Small intestine (tissue), 7 donors: ENCODE results near the gene DRAXIN. TPM values are rescaled to one million over a fixed set of nuclear protein-coding genes. Genes with fewer than 3 reads are reported as not detected.
A peak's percentile ranks its signal among the peaks of the same experiment; 100 is the strongest.

ENCODE experiments used
- DNase-seq, 2 donors: peaks; one replicate each; pipeline versions ENCODE4 v3.0.0 to v3.0.0-alpha.2; 2013
- FAIRE-seq: peaks from 2 replicates; lab custom pipeline; 2012; peaks lifted over from hg19 to GRCh38; lab: Jason Lieb, UNC
- H3K27ac ChIP-seq, 3 donors: one replicate each; pipeline ENCODE4 v1.5.1; 2013; ENCODE audit warnings: low read length in 2 of 3, mild to moderate bottlenecking in 2 of 3, control low read depth in 1 of 3, inconsistent platforms in 1 of 3, low read depth in 1 of 3, moderate library complexity in 1 of 3
- H3K27me3 ChIP-seq, 3 donors: one replicate each; pipeline ENCODE4 v1.6.1; 2013; ENCODE audit warnings: low read length in 3 of 3, inconsistent platforms in 1 of 3; ENCODE audit not compliant: control insufficient read depth in 3 of 3, insufficient read depth in 3 of 3
- H3K36me3 ChIP-seq, 3 donors: one replicate each; pipeline ENCODE4 v1.6.1; 2013; ENCODE audit warnings: low read length in 3 of 3, inconsistent platforms in 1 of 3, low read depth in 1 of 3, mild to moderate bottlenecking in 1 of 3, moderate library complexity in 1 of 3; ENCODE audit not compliant: control insufficient read depth in 3 of 3, insufficient read depth in 2 of 3
- H3K4me1 ChIP-seq, 3 donors: one replicate each; pipeline ENCODE4 v1.6.1; 2013; ENCODE audit warnings: low read length in 2 of 3, inconsistent platforms in 1 of 3, low read depth in 1 of 3, mild to moderate bottlenecking in 1 of 3, moderate library complexity in 1 of 3; ENCODE audit not compliant: control insufficient read depth in 3 of 3, insufficient read depth in 2 of 3
- H3K4me3 ChIP-seq, 3 donors: one replicate each; pipeline ENCODE4 v1.5.1; 2013; ENCODE audit warnings: low read length in 3 of 3, control low read depth in 1 of 3, inconsistent platforms in 1 of 3, low read depth in 1 of 3, mild to moderate bottlenecking in 1 of 3, moderate library complexity in 1 of 3
- H3K9me3 ChIP-seq, 2 donors: one replicate each; pipeline ENCODE4 v1.6.1; 2013; ENCODE audit warnings: low read depth in 1 of 2, low read length in 1 of 2; ENCODE audit not compliant: control insufficient read depth in 2 of 2, insufficient read depth in 1 of 2
- WGBS, 3 donors: extraction: QIAGEN DNeasy Blood & Tissue Kit; methylation state at CpG; one replicate each; pipeline ENCODE4 v1.1.7; 2013; 5-methylcytosine and 5-hydroxymethylcytosine counted together
- polyA plus RNA-seq, 4 donors: library from polyadenylated mRNA; stranded (reverse) in 3 of 4; unstranded in 1 of 4; fragments of 200-250 nt in 3 of 4; fragments of 120-200 nt in 1 of 4; gene quantifications; one replicate each; pipeline versions ENCODE4 v1.2.1 to v1.2.3, GENCODE V29; 2013
- donor health status: healthy with polysubstance abuse.
- donor health status: control.
- donor health status: control.
- donor health status: Bipolar disorder and iron deficiency.
- donor health status: healthy.

Gene DRAXIN
- polyA plus RNA-seq, 4 donors, result 0.07 to 0.15 TPM; not detected in 2

DNA sequence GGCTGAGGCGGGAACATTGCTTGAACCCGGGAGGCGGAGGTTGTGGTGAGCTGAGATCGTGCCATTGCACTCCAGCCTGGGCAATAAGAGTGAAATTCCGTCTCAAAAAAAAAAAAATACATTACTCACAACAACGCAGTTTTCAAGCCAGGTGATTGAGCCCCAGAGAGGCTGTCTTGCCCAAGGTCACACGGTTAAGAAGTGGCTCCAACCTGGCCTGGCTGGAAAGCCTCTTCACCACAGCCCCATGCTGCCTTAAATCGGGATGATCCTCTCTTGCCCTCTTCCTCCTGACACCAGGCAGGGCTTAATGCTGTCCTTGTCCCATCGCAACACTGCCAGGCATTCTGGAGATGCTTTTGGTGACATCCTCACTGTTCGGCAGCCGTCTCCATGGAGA is 21.6 kb downstream of the DRAXIN start:
- no peak for DNase-seq
- no peaks in the 10 kb centered on the region for H3K9me3 ChIP-seq
- no peaks in the 10 kb centered on the region for H3K4me1 ChIP-seq
- no peak for FAIRE-seq
- no peak overlapping the region for H3K27ac ChIP-seq
- peaks cover 0 to 3% (median 0%) of the 10 kb centered on the region in 3 donors for H3K27me3 ChIP-seq
- no peaks in the 10 kb centered on the region for H3K36me3 ChIP-seq
- H3K4me3 ChIP-seq, result no peak overlapping the region
- 73 to 81% (median 81%) methylated on average over 11 of the region's 11 CpGs for WGBS, 3 donors

DNA sequence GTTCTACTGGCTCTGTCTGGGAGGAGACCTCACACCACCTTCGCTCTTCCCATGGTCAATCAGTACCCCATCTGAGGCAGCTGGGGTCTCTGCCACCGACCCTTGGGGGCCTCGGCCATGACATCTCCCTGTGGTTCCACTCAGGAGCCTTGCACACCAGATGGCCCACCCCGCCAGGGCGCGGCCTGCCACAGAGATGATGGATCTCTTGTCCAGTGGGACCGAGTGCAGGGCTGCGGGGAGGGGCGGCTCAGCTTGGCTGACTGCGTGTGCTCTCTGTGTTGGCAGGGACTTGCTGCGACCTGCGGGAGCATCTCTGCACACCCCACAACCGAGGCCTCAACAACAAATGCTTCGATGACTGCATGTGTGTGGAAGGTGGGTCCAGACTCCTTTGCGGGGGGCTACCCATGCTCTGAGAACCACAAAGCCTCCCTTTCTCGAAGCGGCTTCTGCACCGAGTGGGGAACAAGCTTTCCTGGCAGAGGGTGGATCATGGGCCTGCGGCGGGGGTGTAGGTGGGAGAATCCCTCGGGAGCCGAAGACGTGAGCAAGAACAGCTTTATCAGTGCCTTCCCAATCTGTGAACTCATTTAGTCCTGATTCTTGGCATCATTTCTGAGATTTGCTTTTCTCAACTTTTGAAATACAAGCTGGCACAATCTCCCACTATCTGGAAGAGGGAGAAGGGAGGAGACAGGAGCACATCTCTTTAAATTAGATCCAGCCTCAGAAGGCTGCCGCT is 23.5 kb downstream of the DRAXIN start:
- WGBS, 3 donors, result 80 to 84% (median 84%) methylated on average over 24 of the region's 24 CpGs
- Histone ChIP-seq H3K36me3 (no peaks in the 10 kb centered on the region), H3K4me3 (no peak overlapping the region), H3K9me3 (no peaks in the 10 kb centered on the region), H3K4me1 (peaks cover 0 to 2% (median 0%) of the 10 kb centered on the region in 3 donors), H3K27ac (no peak overlapping the region), H3K27me3 (peaks cover 0 to 9% (median 0%) of the 10 kb centered on the region in 3 donors)
- FAIRE-seq, result no peak
- DNase-seq, result no peak

- 4 to 7% (median 7%) methylated on average over 44 of the region's 44 CpGs for WGBS, 3 donors
- peaks cover 0 to 9% (median 0%) of the 10 kb centered on the region in 3 donors for H3K27me3 ChIP-seq
- peak overlapping the region in 2 of 3 donors; percentile 32 to 49 for H3K4me3 ChIP-seq
- FAIRE-seq (no peak), DNase-seq (peak; percentile 67 to 76)
- H3K36me3 ChIP-seq, result no peaks in the 10 kb centered on the region
- H3K4me1 ChIP-seq, result peaks cover 0 to 2% (median 0%) of the 10 kb centered on the region in 3 donors
- peak overlapping the region in 2 of 3 donors; percentile 74 to 91 for H3K27ac ChIP-seq
- H3K9me3 ChIP-seq, result no peaks in the 10 kb centered on the region
Observed at GRCh38 chr1:11719313-11720032, 28.0 kb downstream of the DRAXIN start.

DNA sequence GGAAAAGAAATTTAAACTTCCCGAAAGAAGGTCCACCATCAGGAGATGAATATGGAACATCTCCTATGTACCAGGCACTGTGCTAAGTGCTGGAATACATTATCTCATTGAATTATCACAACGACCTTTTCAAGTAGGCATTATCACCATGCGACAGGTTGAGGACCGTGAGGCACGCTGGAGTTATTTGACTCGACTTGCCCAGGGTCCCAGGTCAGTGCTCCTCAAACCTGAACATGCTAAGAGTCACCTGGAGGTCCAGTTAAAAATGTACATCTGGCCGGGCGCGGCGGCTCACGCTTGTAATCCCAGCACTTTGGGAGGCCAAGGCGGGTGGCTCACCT is 28.5 kb downstream of the DRAXIN start:
- no peak for FAIRE-seq
- DNase-seq, result no peak
- Histone ChIP-seq H3K9me3 (no peaks in the 10 kb centered on the region), H3K36me3 (no peaks in the 10 kb centered on the region), H3K27me3 (peaks cover 0 to 9% (median 0%) of the 10 kb centered on the region in 3 donors), H3K4me3 (no peak overlapping the region), H3K27ac (no peak overlapping the region), H3K4me1 (peaks cover 0 to 2% (median 0%) of the 10 kb centered on the region in 3 donors)
- 54 to 77% (median 69%) methylated on average over 12 of the region's 12 CpGs for WGBS, 3 donors

DNA sequence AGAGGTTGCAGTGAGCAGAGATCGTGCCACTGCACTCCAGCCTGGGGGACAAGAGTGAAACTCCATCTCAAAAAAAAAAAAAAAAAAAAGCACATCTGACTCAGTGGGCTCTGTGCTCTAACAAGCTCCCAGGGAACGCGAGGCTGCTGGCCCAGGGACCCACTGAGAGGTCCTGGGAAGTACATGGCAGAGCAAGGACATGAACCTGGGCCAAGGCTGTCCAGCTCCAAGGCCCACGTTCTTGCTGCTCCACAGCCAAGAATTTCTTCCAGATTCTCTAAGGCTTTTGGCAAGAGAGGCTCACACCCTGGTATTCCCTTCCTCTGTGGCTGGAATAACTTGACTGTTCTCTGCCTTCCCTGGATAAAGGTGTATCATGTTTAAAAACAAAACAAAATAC is 29.0 kb downstream of the DRAXIN start:
- no peak overlapping the region for H3K4me3 ChIP-seq
- no peak for FAIRE-seq
- peaks cover 0 to 2% (median 0%) of the 10 kb centered on the region in 3 donors for H3K4me1 ChIP-seq
- H3K27me3 ChIP-seq, result peaks cover 0 to 8% (median 0%) of the 10 kb centered on the region in 3 donors
- H3K9me3 ChIP-seq, result no peaks in the 10 kb centered on the region
- H3K36me3 ChIP-seq, result no peaks in the 10 kb centered on the region
- 66 to 72% (median 67%) methylated on average over 4 of the region's 4 CpGs for WGBS, 3 donors
- no peak for DNase-seq
- no peak overlapping the region for H3K27ac ChIP-seq

DNA sequence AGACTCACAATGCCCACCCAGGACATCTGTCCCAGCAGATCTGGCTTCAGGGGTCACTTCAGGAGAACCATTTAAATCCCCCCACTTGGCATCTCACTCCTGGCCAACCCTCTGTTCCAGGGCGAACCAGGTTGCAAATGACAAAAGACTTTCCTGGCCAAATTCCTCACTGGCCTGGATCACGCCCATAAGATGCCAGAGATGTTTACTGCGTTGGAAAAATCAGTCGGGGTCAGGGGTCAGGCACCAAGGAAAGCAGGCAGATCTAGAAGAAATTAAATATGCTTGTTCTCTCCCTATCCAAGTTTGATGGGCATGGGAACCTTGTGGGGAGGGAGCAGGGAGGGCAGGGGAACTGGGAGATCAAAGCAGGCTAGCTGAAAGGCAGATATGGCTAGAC is 29.8 kb downstream of the DRAXIN start:
- H3K4me3 ChIP-seq, result no peak overlapping the region
- DNase-seq (no peak), FAIRE-seq (no peak)
- H3K27me3 ChIP-seq, result peaks cover 0 to 6% (median 0%) of the 10 kb centered on the region in 3 donors
- no peaks in the 10 kb centered on the region for H3K9me3 ChIP-seq
- no peak overlapping the region for H3K27ac ChIP-seq
- WGBS, 3 donors, result 31 to 68% (median 44%) methylated on average over 4 of the region's 4 CpGs
- no peaks in the 10 kb centered on the region for H3K36me3 ChIP-seq
- peaks cover 0 to 2% (median 0%) of the 10 kb centered on the region in 3 donors for H3K4me1 ChIP-seq

DNA sequence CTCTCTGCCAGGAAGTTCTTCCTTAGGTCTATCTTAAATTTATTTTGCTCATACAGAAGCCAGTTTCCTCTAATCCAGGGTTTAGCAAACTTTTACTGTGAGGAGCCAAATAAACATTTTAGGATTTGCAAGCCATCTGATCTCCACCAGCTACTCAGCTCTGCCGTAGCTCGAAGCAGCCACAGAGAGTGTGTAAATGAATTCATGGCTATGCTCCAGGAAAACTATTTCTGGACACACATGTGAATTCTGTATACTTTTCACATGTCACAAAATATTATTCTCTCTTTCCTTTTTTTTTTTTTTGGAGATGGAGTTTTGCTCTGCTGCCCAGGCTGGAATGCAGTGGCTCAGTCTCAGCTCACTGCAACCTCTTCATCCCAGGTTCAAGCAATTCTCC is 31.0 kb downstream of the DRAXIN start:
- H3K4me3 ChIP-seq, result no peak overlapping the region
- H3K36me3 ChIP-seq, result no peaks in the 10 kb centered on the region
- FAIRE-seq (no peak), DNase-seq (no peak)
- H3K27me3 ChIP-seq, result peaks cover 0 to 6% (median 0%) of the 10 kb centered on the region in 3 donors
- peaks cover 0 to 2% (median 0%) of the 10 kb centered on the region in 3 donors for H3K4me1 ChIP-seq
- H3K9me3 ChIP-seq, result no peaks in the 10 kb centered on the region
- H3K27ac ChIP-seq, result no peak overlapping the region
- 51 to 79% (median 56%) methylated on average over 2 of the region's 2 CpGs for WGBS, 3 donors

- DNase-seq (no peak), FAIRE-seq (no peak)
- WGBS, 3 donors, result 59 to 66% (median 62%) methylated on average over 5 of the region's 5 CpGs
- Histone ChIP-seq H3K27ac (no peak overlapping the region), H3K9me3 (no peaks in the 10 kb centered on the region), H3K4me3 (no peak overlapping the region), H3K36me3 (no peaks in the 10 kb centered on the region), H3K4me1 (peaks cover 0 to 10% (median 6%) of the 10 kb centered on the region in 3 donors), H3K27me3 (no peaks in the 10 kb centered on the region)
Observed at GRCh38 chr1:11725616-11726015, 34.1 kb downstream of the DRAXIN start.
